GM12875 (cell line): ENCODE results near the gene NOS1AP.

Source experiments
- H3K4me3 ChIP-seq: one replicate; pipeline ENCODE4 v1.5.1; 2011; ENCODE audit warnings: low read depth, low read length, control low read depth
- TF ChIP-seq, protein P1 (sequence below): IDR thresholded peaks from 2 replicates; pipeline ENCODE4 v1.5.1; 2011; ENCODE audit warnings: low read depth, mild to moderate bottlenecking, control low read depth, inconsistent platforms, low read length, moderate library complexity, borderline replicate concordance; ENCODE audit not compliant: insufficient read depth

NOS1AP gene

DNA sequence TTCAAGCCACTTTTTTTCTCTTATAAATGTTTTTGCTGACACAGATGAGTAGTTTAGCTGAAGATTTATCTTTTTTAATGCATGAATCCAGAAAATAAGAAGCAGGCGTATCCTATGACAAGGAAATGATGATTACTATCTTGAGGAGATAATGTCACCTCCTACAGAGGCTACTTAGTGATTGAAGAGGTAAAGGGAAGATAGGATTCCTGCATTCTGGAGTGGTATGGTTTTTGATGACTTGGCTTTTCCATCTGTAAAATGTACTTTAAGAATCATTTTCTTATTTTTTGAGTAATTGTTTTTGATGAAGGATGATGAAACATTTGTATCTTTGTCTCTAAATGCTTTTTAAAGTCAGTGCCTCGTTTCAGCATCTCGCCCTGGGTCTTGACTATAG lies 184.3 kb downstream of the NOS1AP start:
- TF ChIP-seq, protein P1, sequence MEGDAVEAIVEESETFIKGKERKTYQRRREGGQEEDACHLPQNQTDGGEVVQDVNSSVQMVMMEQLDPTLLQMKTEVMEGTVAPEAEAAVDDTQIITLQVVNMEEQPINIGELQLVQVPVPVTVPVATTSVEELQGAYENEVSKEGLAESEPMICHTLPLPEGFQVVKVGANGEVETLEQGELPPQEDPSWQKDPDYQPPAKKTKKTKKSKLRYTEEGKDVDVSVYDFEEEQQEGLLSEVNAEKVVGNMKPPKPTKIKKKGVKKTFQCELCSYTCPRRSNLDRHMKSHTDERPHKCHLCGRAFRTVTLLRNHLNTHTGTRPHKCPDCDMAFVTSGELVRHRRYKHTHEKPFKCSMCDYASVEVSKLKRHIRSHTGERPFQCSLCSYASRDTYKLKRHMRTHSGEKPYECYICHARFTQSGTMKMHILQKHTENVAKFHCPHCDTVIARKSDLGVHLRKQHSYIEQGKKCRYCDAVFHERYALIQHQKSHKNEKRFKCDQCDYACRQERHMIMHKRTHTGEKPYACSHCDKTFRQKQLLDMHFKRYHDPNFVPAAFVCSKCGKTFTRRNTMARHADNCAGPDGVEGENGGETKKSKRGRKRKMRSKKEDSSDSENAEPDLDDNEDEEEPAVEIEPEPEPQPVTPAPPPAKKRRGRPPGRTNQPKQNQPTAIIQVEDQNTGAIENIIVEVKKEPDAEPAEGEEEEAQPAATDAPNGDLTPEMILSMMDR = no peak
- no peak overlapping the region for H3K4me3 ChIP-seq

DNA sequence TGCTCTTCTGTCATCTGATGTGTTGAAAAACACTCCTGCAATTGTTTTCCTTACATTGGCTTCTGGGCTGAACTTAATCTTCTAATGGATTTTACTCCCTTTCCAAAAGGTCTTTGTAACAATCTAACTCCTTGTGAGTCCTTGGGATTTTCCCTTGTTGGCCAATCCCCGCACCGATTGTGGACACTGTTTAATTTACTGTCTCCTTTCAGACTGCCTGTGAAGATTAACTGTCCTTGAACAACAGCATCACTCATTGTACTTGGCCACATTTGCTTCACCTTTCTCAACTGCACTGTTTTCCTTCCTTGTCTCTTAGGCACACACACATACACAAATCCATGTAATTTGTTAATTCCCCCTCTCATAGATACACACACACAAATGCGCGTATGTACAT lies 186.8 kb downstream of the NOS1AP start:
- TF ChIP-seq, protein P1 = no peak
- no peak overlapping the region for H3K4me3 ChIP-seq

DNA sequence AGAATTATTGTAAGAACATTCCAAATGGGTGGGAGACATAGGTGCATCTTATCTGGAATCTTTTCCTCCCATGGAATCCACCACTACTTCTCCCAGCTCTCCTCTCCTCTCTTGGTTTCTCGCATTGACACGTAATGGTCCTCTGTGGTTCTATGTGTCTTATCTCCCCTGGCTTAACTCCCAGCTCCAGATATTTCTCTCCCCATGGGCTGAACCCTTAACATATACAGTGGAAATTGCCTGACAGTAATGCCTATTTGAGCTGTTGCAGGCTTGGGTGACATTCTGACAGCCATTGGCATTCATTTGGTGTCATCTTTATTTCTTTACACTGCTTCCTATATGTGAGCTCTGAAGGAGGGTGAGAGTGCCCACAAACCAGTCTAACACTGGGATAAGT lies 188.9 kb downstream of the NOS1AP start:
- TF ChIP-seq, protein P1 = no peak
- H3K4me3 ChIP-seq = no peak overlapping the region

DNA sequence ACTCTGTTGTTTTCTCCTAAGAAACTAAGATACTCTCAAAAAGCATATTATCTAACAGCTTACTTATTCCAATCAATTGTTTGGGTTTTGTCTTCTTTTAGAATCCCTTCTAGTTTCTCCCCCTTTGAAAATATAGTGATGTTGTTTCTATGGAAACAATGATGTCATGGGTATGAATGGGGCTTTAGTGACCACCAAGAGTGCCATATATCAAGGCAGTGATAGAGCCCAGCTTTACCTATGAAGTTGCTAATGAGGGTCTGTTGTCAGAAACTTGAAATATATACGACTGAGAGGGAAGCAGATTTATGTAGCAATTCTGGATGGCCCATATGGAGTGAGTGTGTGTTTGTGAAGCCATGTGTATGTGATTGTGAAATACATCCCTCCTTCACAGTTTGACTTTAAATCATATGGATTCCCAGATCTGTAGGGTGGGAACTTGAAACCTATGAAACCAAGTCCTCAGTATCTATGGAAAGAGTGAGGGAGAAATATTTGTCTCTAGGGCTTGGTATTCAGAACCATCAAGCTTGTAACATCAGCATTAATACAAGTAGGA lies 190.5 kb downstream of the NOS1AP start:
- TF ChIP-seq, protein P1 = no peak
- no peak overlapping the region for H3K4me3 ChIP-seq

DNA sequence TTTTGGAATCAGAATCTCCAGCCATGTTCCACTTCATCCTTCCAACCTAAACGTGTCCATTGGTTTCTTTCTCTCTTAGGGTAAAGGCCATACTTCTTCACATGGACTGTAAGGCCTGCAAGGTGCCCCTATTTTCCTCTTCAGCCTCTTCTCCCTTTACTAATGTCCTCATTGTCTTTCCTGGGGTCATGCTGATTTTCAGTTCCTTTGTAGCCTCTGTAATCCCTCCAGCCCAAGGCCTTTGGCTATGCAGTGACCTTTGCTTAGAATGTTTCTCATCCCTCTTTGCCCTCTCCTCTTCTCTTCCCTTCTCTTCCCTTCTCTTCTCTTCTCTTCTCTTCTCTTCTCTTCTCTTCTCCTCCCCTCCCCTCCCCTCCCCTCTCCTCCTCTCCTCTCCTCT lies 194.6 kb downstream of the NOS1AP start:
- TF ChIP-seq, protein P1 = no peak
- no peak overlapping the region for H3K4me3 ChIP-seq

DNA sequence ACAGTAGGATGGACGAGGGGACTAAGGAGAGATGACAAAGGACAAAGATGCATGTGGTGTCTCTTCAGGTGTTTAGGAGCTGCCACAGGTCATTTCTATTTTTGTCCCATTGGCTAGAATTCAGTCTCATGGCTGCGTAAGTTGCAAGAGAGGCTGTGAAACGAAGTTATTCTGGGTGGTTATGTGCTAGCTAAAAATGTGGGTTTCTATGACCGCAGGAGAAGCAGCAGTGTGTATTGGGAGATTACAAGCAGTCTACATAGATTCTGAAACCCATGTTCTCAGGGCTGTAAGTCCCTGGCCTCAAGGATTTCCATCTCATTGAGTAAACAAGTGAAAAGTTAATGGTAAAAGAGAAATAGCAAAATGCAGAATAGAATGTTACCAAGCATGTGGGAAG lies 196.5 kb downstream of the NOS1AP start:
- H3K4me3 ChIP-seq = no peak overlapping the region
- TF ChIP-seq, protein P1 = no peak

DNA sequence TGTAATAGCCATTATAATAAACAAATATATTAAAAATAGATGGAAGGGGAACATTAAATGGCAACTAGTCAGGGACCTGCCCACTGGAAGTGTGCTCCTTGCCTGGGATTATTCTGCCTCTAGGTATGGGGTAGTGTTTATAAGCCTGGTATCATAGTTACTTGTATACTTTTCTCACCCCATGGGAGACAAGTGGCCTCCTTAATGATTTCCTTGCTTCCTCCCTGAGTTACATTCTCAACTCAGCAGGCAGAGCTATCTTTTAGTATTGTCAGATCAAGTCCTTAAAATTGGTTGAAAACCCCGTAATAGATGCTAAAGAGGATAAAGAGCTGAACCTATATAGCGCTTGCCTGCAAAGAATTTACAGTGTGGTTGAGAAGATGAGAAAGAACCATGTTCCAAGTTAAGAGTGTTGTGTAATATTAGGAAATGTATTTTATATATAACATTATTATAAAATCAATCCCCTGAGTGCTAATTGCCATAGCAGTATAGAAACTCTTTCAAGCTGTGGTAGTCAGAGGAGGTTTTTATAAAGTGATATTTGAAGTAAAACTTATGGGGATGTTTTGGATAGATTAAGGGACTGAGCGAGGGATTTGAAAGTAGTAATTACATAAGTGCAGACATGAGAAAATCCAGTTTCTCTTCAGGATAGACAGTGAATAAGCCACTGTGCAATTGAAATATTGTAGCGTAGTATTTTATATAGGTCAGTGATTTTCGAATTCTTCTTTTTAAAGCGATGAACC lies 200.7 kb downstream of the NOS1AP start:
- H3K4me3 ChIP-seq = no peak overlapping the region

More for the DNA sequence above, 200.7 kb downstream of the NOS1AP start:
- TF ChIP-seq, protein P1 = no peak
